ENCODE data around the gene SEMA3D. TPM values are rescaled to one million over a fixed set of nuclear protein-coding genes. Genes with fewer than 3 reads are reported as not detected.

Gene SEMA3D
- total and polyA plus RNA-seq, 2 of the 13 experiments (the other 11 are each of a cell fraction or from before 2014, with no cell fraction given), result 0.07 TPM; not detected in 1

- no peak for TF ChIP-seq ZNF503 (CRISPR knock-in tag; IDR thresholded peaks at IDR 0.05)
- no peak for TF ChIP-seq SP1 (IDR thresholded peaks at IDR 0.05)
- no peak for TF ChIP-seq SP1 (CRISPR knock-in tag; IDR thresholded peaks at IDR 0.05)
- no peak for TF ChIP-seq ZNF513 (CRISPR knock-in tag; conservative IDR thresholded peaks at IDR 0.05)
- no peak for TF ChIP-seq U2AF2 (IDR thresholded peaks at IDR 0.05; ENCODE audit: low read depth, low read length)
- TF ChIP-seq ZNF652 (CRISPR knock-in tag; IDR thresholded peaks at IDR 0.05; ENCODE audit: borderline replicate concordance, low read depth), result no peak
- no peak for TF ChIP-seq KLF16 (CRISPR knock-in tag; IDR thresholded peaks at IDR 0.05)
- TF ChIP-seq PHF5A (CRISPR knock-in tag; IDR thresholded peaks at IDR 0.05; ENCODE audit: low read depth, unreplicated experiment), result no peak
- no peak for TF ChIP-seq ZFP37 (CRISPR knock-in tag; IDR thresholded peaks at IDR 0.05; ENCODE audit: borderline replicate concordance)
- TF ChIP-seq KLF6 (CRISPR knock-in tag; IDR thresholded peaks at IDR 0.05), result no peak
- TF ChIP-seq ZHX2 (IDR thresholded peaks at IDR 0.05; ENCODE audit: low read depth), result no peak
- no peak for TF ChIP-seq ZHX2 (CRISPR knock-in tag; IDR thresholded peaks at IDR 0.05; ENCODE audit: borderline replicate concordance)
- TF ChIP-seq ZNF230 (CRISPR knock-in tag; IDR thresholded peaks at IDR 0.05), result no peak
Measured at GRCh38 chr7:85154282-85154937, 32.4 kb downstream of the SEMA3D start (continued).
